Astrocyte (in vitro differentiated cells and primary cell): ENCODE results near the gene HTR3C. TPM values are rescaled to one million over a fixed set of nuclear protein-coding genes. Genes with fewer than 3 reads are reported as not detected.

Experiments used
- DNase-seq: peaks from one replicate; pipeline ENCODE4 v3.0.0-alpha.2; 2010; ENCODE audit warnings: low read depth
- FAIRE-seq: peaks from 2 replicates; lab custom pipeline; 2011; peaks lifted over from hg19 to GRCh38; lab: Jason Lieb, UNC
- H2AFZ ChIP-seq: 2 replicates; pipeline ENCODE4 v1.6.0; 2012; ENCODE audit warnings: low read depth, low read length, inconsistent platforms
- H3K27ac ChIP-seq: 2 replicates; pipeline ENCODE4 v1.5.1; 2011; ENCODE audit warnings: low read depth, low read length, inconsistent platforms
- H3K27me3 ChIP-seq: 2 replicates; pipeline ENCODE4 v1.6.0; 2011; ENCODE audit warnings: low read length, inconsistent platforms; ENCODE audit not compliant: insufficient read depth
- H3K36me3 ChIP-seq: 2 replicates; pipeline ENCODE4 v1.5.1; 2011; ENCODE audit warnings: low read length, inconsistent platforms; ENCODE audit not compliant: insufficient read depth
- H3K4me1 ChIP-seq: 2 replicates; pipeline ENCODE4 v1.5.1; 2011; ENCODE audit warnings: low read length, inconsistent platforms; ENCODE audit not compliant: insufficient read depth
- H3K4me2 ChIP-seq: 2 replicates; pipeline ENCODE4 v1.6.0; 2012; ENCODE audit warnings: low read length, inconsistent platforms
- H3K4me3 ChIP-seq: 2 replicates; pipeline ENCODE4 v1.5.1; 2011; ENCODE audit warnings: low read depth, mild to moderate bottlenecking, low read length, inconsistent platforms; ENCODE audit not compliant: insufficient read depth
- H3K79me2 ChIP-seq: 2 replicates; pipeline ENCODE4 v1.6.0; 2012; ENCODE audit warnings: mild to moderate bottlenecking, low read length, inconsistent platforms; ENCODE audit not compliant: insufficient read depth
- H3K9ac ChIP-seq: 2 replicates; pipeline ENCODE4 v1.6.0; 2012; ENCODE audit warnings: mild to moderate bottlenecking, low read length, inconsistent platforms
- H3K9me3 ChIP-seq: 2 replicates; pipeline ENCODE4 v1.5.1; 2012; ENCODE audit warnings: low read depth, mild to moderate bottlenecking, low read length, inconsistent platforms; ENCODE audit not compliant: insufficient read depth
- H4K20me1 ChIP-seq: 2 replicates; pipeline ENCODE4 v1.6.0; 2012; ENCODE audit warnings: low read length, inconsistent platforms; ENCODE audit not compliant: insufficient read depth
- H3K27ac Mint-ChIP-seq: one replicate; pipeline ENCODE4 v1.8.0; 2021; ENCODE audit warnings: mild to moderate bottlenecking, mixed read lengths; ENCODE audit not compliant: unreplicated experiment
- H3K27me3 Mint-ChIP-seq: one replicate; pipeline ENCODE4 v1.8.0; 2021; ENCODE audit warnings: low read depth, mixed read lengths; ENCODE audit not compliant: unreplicated experiment
- H3K36me3 Mint-ChIP-seq: one replicate; pipeline ENCODE4 v1.8.0; 2021; ENCODE audit warnings: low read depth, mixed read lengths; ENCODE audit not compliant: unreplicated experiment
- H3K4me1 Mint-ChIP-seq: one replicate; pipeline ENCODE4 v1.8.0; 2021; ENCODE audit warnings: low read depth, mixed read lengths; ENCODE audit not compliant: unreplicated experiment
- H3K4me3 Mint-ChIP-seq: one replicate; pipeline ENCODE4 v1.8.0; 2021; ENCODE audit warnings: mild to moderate bottlenecking, moderate library complexity, mixed read lengths; ENCODE audit not compliant: unreplicated experiment
- H3K9me3 Mint-ChIP-seq: one replicate; pipeline ENCODE4 v1.8.0; 2021; ENCODE audit warnings: mild to moderate bottlenecking, mixed read lengths; ENCODE audit not compliant: unreplicated experiment
- EZH2 ChIP-seq: IDR thresholded peaks from 2 replicates; pipeline ENCODE4 v1.6.1; 2012; ENCODE audit warnings: mild to moderate bottlenecking, low read length, inconsistent platforms; ENCODE audit not compliant: insufficient read depth
- total RNA-seq: library from RNA; stranded (reverse); gene quantifications from 2 replicates; pipeline ENCODE4 v1.2.1, GENCODE V29; 2021
- TF ChIP-seq, protein P1 (sequence below): IDR thresholded peaks from 2 replicates; pipeline ENCODE4 v1.5.1; 2011; ENCODE audit warnings: low read depth, mild to moderate bottlenecking, inconsistent platforms, low read length, moderate library complexity; ENCODE audit not compliant: insufficient read depth

HTR3C gene
- total RNA-seq, 1 donor from 2014 or later = not detected

DNA sequence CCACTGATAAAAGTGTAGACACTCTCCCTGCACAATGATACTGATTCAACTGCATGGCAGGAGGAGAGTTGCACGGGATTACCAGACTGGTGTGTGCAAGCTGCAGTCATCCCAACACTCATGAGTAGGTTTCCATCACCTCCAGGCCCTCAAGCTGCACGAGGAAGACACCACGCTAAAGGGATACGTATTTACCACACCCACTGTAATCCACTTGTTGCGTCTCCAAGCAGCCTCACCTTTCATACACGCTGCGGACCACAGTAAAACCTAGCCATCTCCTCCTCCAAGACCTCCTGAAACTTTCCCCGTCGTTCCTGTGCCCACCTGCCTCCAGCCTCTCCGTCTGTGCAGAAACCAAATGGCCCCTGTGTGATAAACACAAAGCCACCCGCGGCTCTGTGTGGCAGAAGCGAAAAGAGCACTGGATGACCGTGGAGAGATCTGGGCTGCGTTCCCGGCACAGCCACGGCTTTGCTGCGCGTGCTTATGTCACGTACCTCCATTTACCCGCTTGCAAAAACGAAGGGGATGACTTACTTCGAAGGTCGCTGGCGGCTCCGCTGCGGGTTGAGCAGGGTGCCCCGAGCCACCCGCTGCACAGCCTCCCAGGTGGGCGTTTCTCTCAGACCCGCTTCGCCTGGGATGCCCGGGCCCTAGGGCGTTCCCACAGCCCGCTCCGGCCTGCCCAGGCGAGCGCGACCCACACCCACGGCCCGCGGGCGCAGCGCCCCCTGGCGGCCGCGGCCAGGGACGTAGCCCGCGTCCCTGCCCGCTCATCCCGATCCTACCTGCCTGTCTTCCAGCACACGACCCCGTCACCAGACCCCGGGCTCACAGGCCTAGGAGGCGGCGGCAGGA lies 35.8 kb upstream of the HTR3C start:
- Mint-ChIP-seq H3K27ac (peak overlapping the region; percentile 27), H3K4me1 (peaks cover 16% of the 10 kb centered on the region), H3K4me3 (peak overlapping the region; percentile 97), H3K36me3 (peaks cover 5% of the 10 kb centered on the region), H3K9me3 (no peaks in the 10 kb centered on the region), H3K27me3 (no peaks in the 10 kb centered on the region)
- Histone ChIP-seq H3K27ac (peak overlapping the region; percentile 59), H2AFZ (peak overlapping the region; percentile 98), H4K20me1 (peaks cover 26% of the 10 kb centered on the region), H3K4me3 (peak overlapping the region; percentile 95), H3K9me3 (no peaks in the 10 kb centered on the region), H3K79me2 (peaks cover 32% of the 10 kb centered on the region), H3K9ac (peak overlapping the region; percentile 88), H3K4me2 (peak overlapping the region; percentile 88), H3K4me1 (peaks cover 13% of the 10 kb centered on the region), H3K36me3 (peaks cover 6% of the 10 kb centered on the region), H3K27me3 (no peaks in the 10 kb centered on the region)
- TF ChIP-seq, protein P1, sequence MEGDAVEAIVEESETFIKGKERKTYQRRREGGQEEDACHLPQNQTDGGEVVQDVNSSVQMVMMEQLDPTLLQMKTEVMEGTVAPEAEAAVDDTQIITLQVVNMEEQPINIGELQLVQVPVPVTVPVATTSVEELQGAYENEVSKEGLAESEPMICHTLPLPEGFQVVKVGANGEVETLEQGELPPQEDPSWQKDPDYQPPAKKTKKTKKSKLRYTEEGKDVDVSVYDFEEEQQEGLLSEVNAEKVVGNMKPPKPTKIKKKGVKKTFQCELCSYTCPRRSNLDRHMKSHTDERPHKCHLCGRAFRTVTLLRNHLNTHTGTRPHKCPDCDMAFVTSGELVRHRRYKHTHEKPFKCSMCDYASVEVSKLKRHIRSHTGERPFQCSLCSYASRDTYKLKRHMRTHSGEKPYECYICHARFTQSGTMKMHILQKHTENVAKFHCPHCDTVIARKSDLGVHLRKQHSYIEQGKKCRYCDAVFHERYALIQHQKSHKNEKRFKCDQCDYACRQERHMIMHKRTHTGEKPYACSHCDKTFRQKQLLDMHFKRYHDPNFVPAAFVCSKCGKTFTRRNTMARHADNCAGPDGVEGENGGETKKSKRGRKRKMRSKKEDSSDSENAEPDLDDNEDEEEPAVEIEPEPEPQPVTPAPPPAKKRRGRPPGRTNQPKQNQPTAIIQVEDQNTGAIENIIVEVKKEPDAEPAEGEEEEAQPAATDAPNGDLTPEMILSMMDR = peak; percentile 48
- TF ChIP-seq EZH2 = no peak
- DNase-seq = no peak
- no peak for FAIRE-seq

DNA sequence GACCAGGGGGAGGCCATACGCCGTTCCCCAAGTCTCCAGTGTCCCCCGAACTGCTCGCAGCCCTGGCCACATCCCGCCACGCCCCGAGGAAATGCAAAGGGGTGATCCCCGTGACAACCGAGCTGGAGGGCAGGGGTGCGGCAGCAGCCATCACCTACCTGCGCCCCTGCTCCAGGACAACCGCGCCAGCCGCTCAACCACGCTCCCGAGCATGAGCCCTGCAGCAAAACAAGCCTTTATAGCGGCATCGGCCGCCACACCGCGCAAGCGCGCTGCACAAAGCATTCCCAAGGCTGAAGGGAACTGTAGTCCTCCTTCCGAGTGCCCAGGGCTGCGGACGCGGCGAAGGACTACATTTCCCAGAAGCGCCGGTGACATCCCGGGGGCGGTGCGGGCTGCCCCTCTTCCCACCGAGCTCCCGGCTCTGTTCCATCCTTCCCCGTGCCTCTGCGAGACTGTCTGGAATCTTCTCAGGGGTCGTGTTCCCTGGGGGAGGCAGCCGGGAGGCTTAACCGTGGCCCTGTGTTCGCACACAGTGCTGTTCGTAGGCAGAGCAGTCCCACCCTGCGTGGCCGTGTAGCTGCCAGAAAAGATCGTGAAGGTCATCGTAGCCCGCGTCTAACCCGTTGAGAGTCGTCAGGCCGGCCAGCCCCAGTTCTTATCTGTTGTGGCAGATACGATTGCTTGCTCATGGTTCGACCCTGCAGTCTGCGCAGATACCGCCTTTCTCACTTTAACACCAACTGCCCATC lies 35.0 kb upstream of the HTR3C start, which contains the start of gene ABCC5:
ABCC5 (minus strand) TSS at position 213 of the 752 bp plus-strand sequence. CDS start 3,492 bp downstream, outside the sequence.
- H3K27ac ChIP-seq = peak within 1 kb of the TSS; percentile 59
- peak within 1 kb of the TSS; percentile 95 for H3K4me3 ChIP-seq
- peaks cover 32% of the 10 kb centered on the region for H3K79me2 ChIP-seq
- H3K4me2 ChIP-seq = peak within 1 kb of the TSS; percentile 88
- peaks cover 13% of the 10 kb centered on the region for H3K4me1 ChIP-seq
- H4K20me1 ChIP-seq = peaks cover 22% of the 10 kb centered on the region
- no peaks in the 10 kb centered on the region for H3K27me3 ChIP-seq
- peak within 1 kb of the TSS; percentile 88 for H3K9ac ChIP-seq
- H3K27ac Mint-ChIP-seq = peak within 1 kb of the TSS; percentile 70
- no peaks in the 10 kb centered on the region for H3K9me3 ChIP-seq
- DNase-seq (peak; percentile 81), FAIRE-seq (no peak)
- peak within 1 kb of the TSS; percentile 97 for H3K4me3 Mint-ChIP-seq
- TF ChIP-seq, protein P1 = no peak
- TF ChIP-seq EZH2 = no peak
- H3K36me3 Mint-ChIP-seq = peaks cover under 1% of the 10 kb centered on the region
- no peaks in the 10 kb centered on the region for H3K9me3 Mint-ChIP-seq
- no peaks in the 10 kb centered on the region for H3K36me3 ChIP-seq
- no peaks in the 10 kb centered on the region for H3K27me3 Mint-ChIP-seq
- peaks cover 16% of the 10 kb centered on the region for H3K4me1 Mint-ChIP-seq
- H2AFZ ChIP-seq = peak within 1 kb of the TSS; percentile 98
